Measurements from ENCODE around the gene SRY.
"Not testable (repeated sequence)": the region's sequence is repeated elsewhere in the genome, so short reads cannot be mapped to it uniquely, and the experiment has no call there.

The SRY gene

DNA sequence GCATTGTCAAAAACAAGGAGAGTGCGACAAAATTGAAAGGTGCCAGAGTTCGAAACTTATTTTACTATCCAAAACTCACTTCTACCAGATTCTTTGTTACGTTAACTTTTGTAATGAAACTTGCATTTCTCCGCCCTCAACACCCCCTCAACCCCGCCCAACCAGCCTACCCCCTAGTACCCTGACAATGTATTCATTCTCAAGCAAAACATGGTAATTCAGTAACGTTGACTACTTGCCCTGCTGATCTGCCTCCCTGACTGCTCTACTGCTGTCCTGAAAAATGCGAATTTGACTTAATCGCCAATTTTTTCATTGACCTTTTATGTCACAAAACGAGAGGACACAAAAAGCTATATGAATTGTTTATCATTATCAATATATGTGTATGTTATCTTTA lies at the start of gene SRY:
TSS of gene SRY (minus strand) at position 83 of the 400 bp plus-strand sequence. CDS start at position 4, 79 bp downstream.
- no peak for DNase-seq

DNA sequence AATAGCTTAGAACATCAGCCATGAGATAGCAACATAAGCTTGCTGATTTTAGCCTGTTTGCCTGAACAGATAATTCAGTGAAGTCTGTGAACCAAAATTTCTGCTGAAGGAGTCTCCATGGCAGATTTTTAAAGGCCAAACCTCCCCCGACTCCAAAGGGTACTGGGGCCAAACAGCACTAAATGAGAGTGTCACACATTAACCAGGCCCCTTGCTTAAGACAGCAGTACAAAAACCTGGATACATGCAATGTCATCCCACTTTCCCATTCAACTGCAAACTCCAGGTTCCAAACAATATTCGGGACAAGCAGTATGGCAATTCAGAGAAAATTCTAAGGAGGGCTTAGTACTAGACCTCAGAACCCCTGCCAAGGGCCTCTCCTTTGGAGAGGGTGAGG lies 49.6 kb upstream of the SRY start:
- DNase-seq, result no peak

DNA sequence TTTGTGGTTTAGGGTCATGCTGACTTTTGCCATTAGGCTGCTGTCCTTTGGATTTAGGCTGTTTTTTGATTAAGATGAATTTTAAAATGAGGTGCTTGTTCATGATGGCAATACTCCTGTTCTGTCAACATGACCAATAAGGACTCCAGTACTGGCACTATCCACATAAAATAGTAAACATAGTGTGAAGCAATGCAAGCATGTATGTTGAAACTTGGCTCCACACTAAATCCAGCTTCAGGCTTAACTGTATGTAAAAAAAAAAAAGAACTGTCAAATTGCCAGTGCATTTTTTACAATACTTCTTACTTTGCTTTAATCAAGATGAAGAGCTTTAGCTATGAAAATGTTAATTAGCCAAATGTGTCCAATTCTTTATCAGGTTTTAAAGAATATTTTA lies 47.7 kb upstream of the SRY start:
- DNase-seq, result no peak

DNA sequence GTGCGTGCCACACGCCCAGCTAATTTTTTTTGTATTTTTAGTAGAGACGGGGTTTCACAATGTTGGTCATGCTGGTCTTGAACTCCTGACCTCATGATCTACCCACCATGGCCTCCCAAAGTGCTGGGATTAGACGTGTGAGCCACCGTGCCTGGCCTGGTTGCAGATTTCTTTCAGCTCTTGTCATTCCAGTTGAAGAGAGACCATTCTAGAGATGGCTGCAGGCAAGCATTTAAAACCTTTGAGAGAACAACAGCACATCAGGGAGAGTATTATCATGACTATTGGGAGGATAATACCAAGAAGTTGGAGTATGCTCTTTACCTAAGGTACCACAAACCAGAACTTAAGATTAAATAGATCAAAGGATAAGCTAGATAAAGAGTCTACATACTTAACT lies 41.0 kb upstream of the SRY start:
- DNase-seq, result no peak

DNA sequence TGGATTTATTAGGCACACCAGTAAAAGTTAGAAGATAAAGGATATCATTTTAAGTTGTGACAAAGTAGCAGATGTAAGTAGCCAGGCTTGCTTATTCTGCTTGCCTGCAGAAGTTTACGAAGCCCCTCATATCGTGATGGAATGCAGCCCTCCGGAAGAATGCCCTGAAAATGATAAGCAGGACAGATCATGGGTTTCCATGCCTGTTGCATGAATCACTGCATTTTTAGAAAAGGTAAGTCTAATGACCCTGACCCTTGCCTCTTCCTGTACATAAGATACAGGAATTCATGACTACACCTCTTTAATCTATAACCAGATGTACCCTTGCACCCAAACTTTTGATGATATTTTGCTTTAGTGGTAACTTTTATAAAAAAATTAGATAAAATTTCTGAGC lies 37.0 kb upstream of the SRY start:
- DNase-seq, result no peak

DNA sequence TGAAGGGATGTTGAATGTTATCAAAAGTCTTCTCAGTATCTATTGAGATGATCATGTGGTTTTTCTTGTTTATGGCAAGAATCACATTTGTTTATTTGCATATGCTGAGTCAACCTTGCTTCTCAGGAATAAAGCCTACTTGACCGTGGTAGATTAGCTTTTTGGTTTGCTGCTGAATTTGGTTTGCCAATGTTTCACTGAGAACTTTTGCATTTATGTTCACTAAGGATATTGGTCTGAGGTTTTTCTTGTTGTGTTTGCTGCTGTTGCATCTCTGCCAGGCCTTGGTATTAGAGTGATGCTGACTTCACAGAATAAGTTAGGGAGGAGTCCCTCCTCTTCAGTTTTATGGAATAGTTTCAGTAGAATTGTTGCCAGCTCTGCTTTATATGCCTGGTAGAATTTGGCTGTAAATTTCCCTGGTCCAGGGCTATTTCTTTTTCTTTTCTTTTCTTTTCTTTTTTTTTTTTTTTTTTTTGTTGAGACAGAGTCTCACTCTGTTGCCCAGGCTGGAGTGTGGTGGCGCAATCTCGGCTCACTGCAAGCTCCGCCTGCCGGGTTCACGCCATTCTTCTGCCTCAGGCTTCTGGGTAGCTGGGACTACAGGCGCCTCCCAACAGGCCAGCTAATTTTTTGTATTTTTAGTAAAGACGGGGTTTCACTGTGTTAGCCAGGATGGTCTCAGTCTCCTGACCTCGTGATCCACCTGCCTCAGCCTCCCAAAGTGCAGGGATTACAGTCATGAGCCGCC lies 29.8 kb upstream of the SRY start:
- not testable (repeated sequence) for DNase-seq

DNA sequence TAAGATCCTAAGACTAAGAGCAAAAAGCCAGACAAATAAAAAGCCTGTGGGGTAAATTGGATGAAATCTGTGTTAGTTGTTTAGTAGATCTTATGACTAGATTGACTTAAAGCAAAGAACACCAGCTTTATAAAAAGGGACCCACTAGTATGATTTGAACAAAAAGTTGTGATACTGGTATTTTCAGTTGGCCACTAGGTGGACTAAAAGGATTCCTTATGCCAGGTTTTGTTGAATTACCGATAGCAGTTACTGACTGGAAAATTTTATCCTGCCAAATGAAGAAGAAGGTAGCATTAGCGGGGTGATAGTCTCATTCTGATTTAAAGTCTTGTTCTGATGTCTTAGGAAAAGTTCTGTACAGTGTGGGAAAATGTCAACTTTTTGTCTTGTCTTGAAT lies 12.8 kb upstream of the SRY start:
- no peak for DNase-seq

DNA sequence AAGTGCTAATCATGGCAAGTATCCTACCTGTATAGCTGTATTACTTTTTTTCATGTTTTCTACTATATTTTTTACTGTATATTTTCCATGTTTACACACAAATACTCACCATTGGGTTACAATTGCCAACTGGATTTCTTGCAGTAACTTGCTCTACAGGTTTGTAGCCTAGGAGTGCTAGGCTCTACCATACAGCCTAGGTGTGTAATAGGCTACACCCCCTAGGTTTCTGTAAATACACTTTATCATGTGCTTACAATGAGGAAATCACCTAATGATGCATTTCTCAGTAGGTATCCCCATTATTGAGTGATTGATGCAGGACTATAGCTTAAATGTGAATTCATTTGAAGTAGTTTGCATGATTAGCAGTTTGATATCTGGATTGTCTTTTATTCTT lies 10.5 kb upstream of the SRY start:
- DNase-seq, result no peak

DNA sequence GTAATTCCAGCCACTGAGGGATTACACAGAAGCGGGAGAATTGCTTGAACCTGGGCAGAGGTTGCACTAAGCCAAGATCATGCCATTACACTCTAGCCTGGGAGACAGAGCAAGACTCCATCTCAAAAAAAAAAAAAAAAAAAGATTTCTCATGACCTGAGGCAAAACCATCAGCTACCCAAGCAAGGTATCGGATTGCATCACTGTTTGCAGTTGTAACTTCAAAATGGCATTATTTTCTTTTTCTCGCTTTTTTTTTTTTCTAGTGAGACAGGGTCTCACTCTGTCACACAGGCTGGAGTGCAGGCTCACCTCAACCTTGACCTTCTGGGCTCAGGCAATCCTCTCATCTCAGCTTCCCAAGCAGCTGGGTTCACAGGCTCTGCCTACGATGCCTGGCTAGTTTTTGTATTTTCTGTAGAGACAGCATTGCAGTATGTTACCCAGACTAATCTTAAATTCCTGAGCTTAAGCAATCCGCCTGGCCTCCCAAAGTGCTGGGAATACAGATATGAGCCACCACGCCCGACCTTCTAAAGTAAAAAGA lies 9.6 kb upstream of the SRY start:
- DNase-seq, result no peak

DNA sequence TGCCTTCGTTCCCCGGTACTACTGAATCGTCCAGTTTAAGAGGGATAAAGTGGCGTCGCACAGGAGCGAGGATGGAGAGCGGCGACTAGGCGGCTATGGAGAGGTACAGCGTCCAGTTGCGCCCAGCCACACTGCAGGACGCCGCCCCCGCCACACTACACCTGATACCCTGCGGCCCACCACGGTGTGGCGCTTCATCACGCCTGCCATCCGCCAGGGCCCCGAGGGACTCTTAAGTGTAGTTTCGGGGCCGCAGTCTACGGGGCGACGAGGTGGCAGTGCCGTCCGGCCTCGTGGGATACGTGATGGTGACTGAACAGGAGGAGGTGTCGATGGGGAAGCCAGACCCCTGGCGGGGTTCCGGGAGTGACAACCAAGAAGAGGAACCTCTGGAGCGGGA lies 2.3 kb upstream of the SRY start:
- no peak for DNase-seq

DNA sequence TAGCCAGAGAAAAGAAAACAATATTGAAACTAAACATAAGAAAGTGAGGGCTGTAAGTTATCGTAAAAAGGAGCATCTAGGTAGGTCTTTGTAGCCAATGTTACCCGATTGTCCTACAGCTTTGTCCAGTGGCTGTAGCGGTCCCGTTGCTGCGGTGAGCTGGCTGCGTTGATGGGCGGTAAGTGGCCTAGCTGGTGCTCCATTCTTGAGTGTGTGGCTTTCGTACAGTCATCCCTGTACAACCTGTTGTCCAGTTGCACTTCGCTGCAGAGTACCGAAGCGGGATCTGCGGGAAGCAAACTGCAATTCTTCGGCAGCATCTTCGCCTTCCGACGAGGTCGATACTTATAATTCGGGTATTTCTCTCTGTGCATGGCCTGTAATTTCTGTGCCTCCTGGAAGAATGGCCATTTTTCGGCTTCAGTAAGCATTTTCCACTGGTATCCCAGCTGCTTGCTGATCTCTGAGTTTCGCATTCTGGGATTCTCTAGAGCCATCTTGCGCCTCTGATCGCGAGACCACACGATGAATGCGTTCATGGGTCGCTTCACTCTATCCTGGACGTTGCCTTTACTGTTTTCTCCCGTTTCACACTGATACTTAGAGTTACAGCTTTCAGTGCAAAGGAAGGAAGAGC lies 488 bp downstream of the SRY start:
- no peak for DNase-seq
